ENCODE results near the gene PTGDS. TPM values are rescaled to one million over a fixed set of nuclear protein-coding genes. Genes with fewer than 3 reads are reported as not detected.

PTGDS gene
- total RNA-seq, 1 donor from 2014 or later: not detected

GRCh38 chr9:136973618-136974617, 3.4 kb upstream of the PTGDS start:
- no peak for DNase-seq (ENCODE audit: low read depth, low spot score)

- no peak for DNase-seq (ENCODE audit: low read depth, low spot score)
These were observed 2.3 kb upstream of the PTGDS start for GRCh38 chr9:136974817-136975535.

- DNase-seq (ENCODE audit: low read depth, low spot score): no peak
These were observed 1.7 kb upstream of the PTGDS start for GRCh38 chr9:136975644-136976043.

DNA sequence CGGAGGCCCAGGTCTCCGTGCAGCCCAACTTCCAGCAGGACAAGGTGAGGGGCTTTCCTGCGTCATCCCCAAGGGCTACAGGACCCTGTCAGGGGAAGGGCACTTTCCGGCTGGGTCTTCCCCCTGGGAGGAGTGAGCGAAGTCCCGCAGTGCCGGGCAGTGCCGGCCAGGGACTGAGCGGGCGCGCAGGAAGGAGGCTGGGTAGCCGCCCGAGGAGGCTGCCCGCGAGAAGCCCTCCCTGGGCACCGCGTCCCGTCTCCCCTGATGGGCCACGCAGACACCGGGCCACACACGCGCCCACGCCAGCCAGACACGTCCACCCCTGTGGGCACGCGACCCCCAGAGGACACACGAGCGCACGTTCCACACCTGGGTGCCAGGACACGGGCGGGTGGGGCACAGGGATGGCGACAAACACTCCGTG, 357 bp downstream of the PTGDS start:
- no peak for DNase-seq (ENCODE audit: low read depth, low spot score)

GRCh38 chr9:136978073-136978864, 965 bp downstream of the PTGDS start:
- no peak for DNase-seq (ENCODE audit: low read depth, low spot score)

DNA sequence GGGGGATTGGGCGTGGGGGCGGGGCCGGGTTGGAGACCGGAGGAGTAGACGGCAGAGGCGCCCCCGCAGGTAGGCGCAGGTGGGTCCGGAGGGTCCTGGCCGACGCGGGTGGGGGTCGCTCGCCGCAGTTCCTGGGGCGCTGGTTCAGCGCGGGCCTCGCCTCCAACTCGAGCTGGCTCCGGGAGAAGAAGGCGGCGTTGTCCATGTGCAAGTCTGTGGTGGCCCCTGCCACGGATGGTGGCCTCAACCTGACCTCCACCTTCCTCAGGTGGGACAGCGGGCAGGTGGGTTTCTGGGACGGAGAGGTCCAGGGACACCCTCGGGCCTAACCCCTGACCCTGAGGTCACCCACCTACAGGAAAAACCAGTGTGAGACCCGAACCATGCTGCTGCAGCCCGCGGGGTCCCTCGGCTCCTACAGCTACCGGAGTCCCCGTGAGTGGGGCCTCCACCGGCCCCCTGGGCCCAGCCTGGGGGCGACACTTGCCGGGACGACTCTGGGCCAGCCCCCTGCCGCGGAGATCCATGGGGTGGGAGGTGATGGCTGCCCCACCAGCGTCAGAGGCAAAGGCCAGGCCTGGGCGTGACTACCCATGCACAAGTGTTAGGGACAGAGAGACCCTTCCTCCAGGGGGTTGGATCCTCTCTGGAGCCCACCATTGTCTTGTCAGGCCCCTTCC, 1.7 kb downstream of the PTGDS start:
- no peak for DNase-seq (ENCODE audit: low read depth, low spot score)

GRCh38 chr9:136979769-136980587, 2.7 kb downstream of the PTGDS start:
- no peak for DNase-seq (ENCODE audit: low read depth, low spot score)

GRCh38 chr9:136980669-136981478, 3.6 kb downstream of the PTGDS start:
- no peak for DNase-seq (ENCODE audit: low read depth, low spot score)

DNA sequence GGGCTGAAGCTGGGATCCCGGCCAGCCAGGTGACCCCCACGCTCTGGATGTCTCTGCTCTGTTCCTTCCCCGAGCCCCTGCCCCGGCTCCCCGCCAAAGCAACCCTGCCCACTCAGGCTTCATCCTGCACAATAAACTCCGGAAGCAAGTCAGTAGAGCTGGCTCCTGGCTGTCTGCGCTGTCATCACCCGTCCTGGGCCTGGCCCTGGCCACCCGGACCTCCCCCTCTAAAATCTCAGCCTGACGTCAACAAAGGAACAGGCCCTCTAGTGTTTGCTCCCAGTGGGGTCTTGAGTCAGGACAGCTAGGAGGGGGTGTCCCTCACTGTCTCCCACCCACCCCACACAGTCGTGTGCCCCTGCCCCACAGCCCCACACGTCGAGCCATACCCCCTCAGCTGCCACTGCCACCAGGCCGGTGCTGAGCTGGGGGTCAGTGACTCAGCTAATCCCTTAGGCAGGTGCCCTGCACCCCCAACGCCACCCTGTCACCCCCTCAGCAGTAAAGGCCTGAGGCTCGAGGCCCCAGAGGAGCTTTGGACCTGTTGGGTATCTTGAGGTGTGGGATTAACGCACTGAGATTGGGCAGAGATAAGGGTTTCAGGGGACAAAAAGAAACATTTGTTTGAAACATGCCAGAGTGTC, 4.4 kb downstream of the PTGDS start:
- no peak for DNase-seq (ENCODE audit: low read depth, low spot score)

GRCh38 chr9:136982232-136983051, 5.1 kb downstream of the PTGDS start, which contains the start of gene LCNL1:
TSS of gene LCNL1 (plus strand) at chr9:136982993. CDS start at chr9:136983587, 594 bp downstream.
- no peak for DNase-seq (ENCODE audit: low read depth, low spot score)

GRCh38 chr9:136983167-136983566, 5.9 kb downstream of the PTGDS start:
- no peak for DNase-seq (ENCODE audit: low read depth, low spot score)

DNA sequence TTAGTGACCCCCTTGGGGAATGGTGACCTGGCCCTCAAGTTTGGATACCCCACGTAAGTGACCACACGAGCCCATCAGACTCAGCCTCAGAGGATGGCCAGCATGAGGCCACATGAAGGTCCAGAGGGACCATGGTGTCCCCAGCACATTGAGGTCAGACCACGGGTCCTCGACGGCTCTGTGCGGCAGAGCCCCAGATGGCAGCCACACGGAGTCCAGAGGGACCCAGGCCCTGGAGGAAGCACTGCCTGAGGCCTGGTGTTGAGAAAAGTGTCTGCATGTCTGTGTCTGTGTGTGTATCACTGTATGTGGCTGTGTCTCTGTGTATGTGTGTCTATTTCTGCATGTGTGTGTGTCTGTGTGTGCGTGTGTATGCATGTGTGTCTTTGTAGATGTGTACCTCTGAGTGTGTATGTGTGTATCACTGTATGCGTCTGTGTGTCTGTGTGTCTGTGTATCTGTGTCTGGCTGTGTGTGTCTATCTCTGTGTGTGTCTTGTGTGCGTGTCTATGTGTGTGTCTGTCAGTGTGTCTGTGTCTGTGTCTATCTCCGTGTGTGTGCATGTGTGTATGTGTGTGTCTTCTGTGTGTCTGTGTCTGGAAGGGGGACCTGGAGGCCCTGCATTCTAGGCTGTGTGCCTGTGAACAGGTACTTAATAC, 6.5 kb downstream of the PTGDS start:
- no peak for DNase-seq (ENCODE audit: low read depth, low spot score)

DNA sequence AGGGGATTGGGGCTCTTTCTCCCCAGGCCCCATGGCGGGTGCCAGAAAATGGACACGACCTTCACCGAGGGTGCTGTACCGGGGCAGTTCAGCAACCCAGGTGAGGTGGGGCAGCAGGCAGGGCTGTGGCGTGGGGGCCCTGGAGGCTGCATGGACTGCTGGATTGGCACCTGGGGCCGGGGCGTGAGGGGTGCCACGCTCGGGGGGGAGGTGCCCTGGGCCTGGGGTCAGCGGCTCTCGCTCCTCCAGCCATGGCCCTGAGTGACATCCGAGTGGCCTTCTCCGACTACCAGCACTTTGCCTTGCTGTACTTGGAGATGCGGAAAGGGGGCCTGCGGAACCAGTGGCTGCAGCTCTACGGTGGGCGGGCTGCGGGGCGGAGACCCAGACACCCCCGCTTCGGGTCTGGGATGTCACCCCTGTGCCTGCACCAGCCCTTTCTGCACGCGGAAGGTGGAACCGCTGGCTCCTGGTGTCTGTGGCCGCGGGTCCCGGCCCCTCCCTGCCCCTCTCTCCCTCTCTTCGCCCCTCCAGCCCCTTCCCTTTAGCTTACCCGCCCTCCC, 7.2 kb downstream of the PTGDS start:
- no peak for DNase-seq (ENCODE audit: low read depth, low spot score)

GRCh38 chr9:136985027-136985602, 7.8 kb downstream of the PTGDS start:
- no peak for DNase-seq (ENCODE audit: low read depth, low spot score)

GRCh38 chr9:136985853-136986252, 8.5 kb downstream of the PTGDS start:
- no peak for DNase-seq (ENCODE audit: low read depth, low spot score)

- DNase-seq (ENCODE audit: low read depth, low spot score): no peak
These were observed 11.6 kb downstream of the PTGDS start for GRCh38 chr9:136988872-136989271.

Data from pulmonary artery endothelial cell (primary cell).